Mammary microvascular endothelial cell (primary cell): ENCODE data around the gene POMZP3. TPM values are rescaled to one million over a fixed set of nuclear protein-coding genes. Genes with fewer than 3 reads are reported as not detected.

Experiments used
- total RNA-seq: library from RNA; depleted of rRNA; stranded (reverse); fragments of >200 nt; gene quantifications from 2 replicates; pipeline ENCODE4 v1.2.3, GENCODE V29; 2015

POMZP3 gene
- total RNA-seq = 9.7 and 10.3 TPM in 2 replicates

DNA sequence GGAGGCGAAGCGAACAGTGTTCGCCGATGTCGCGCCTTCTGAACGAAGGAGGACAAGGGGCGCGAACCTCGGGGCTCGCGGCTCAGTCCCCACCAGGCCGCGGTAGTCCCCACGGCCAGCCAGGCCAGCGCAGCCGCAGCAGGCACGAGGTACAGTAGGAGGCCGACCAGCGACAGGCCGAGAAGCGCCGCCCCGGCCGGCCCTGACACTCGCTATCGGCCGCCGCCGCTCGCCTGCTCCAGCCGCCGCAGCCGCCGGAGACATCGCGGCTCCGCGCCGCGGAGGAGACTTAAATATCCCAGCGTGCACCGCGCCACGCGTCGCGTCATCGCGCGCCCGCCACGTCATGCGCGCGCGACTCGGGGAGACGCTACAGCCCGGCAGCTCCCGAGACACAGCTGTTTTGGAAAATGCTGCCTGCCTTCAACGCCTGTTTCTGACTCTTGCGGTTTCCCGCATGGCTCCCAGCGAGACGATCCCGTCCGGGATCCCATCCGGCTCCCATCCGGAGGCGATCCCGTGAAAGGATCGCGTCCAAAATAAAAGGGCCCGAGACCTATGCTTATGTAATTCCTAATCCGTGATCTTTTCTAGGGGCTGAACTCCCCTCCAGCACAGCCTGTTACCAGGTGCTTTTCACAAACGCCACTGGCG is at the start of gene POMZP3:
POMZP3 (minus strand) TSS at position 291 of the 654 bp plus-strand sequence. CDS start 1,215 bp downstream, outside the sequence.

Other genes with a start within 250 kb of the POMZP3 start
- gene SSC4D, start 217.6 kb downstream of the POMZP3 start, total RNA-seq = 0.73 and 0.79 TPM in 2 replicates
- gene ZP3, start 202.3 kb downstream of the POMZP3 start, total RNA-seq = 0.59 and 0.60 TPM in 2 replicates
- 6.9 and 11.5 TPM in 2 replicates for gene DTX2, start 165.6 kb downstream of the POMZP3 start, total RNA-seq
- 1.1 TPM in 1 of 2 replicates, not detected in the other for gene UPK3B, start 116.7 kb downstream of the POMZP3 start, total RNA-seq
- gene SPDYE16, start 84.0 kb downstream of the POMZP3 start, total RNA-seq = 0.07 TPM in 1 of 2 replicates, not detected in the other